WTC11 (cell line): ENCODE data around the gene STEAP1B. TPM values are rescaled to one million over a fixed set of nuclear protein-coding genes. Genes with fewer than 3 reads are reported as not detected.

ENCODE experiments used
- ATAC-seq: fragments of 200-7000 bp; cut with Tn5 transposase; 2 replicates; pipeline ENCODE4 v1.10.0; 2021; ENCODE audit warnings: mild to moderate bottlenecking, moderate library complexity
- CTCF ChIA-PET: fragments of 300-600 bp; sonication (Branson Sonifier 250); formaldehyde crosslinking; loops from one replicate; lab custom pipeline; 2021; ENCODE audit warnings: antibody characterized with exemption; lab: Charles Lee
- POLR2A ChIA-PET: fragments of 350-600 bp; sonication (Branson Sonifier 250); formaldehyde crosslinking; loops from one replicate; lab custom pipeline; 2021; ENCODE audit warnings: antibody characterized with exemption; lab: Charles Lee
- DNase-seq: peaks from one replicate; pipeline ENCODE4 v3.0.0; 2021; ENCODE audit warnings: low spot score
- H3K27ac Mint-ChIP-seq: 2 replicates; pipeline ENCODE4 v1.8.0; 2021; ENCODE audit warnings: mixed read lengths
- H3K27me3 Mint-ChIP-seq: 2 replicates; pipeline ENCODE4 v1.8.0; 2021; ENCODE audit warnings: low read depth, mild to moderate bottlenecking, moderate library complexity, mixed read lengths
- H3K36me3 Mint-ChIP-seq: 2 replicates; pipeline ENCODE4 v1.8.0; 2021; ENCODE audit warnings: mixed read lengths
- H3K4me1 Mint-ChIP-seq: 2 replicates; pipeline ENCODE4 v1.8.0; 2022; ENCODE audit warnings: mixed read lengths
- H3K4me3 Mint-ChIP-seq: 2 replicates; pipeline ENCODE4 v1.8.0; 2021; ENCODE audit warnings: mild to moderate bottlenecking, moderate library complexity, mixed read lengths
- H3K9me3 Mint-ChIP-seq: 2 replicates; pipeline ENCODE4 v1.8.0; 2021; ENCODE audit warnings: mixed read lengths
- CREB1 ChIP-seq: sonication (generic); formaldehyde crosslinking; IDR thresholded peaks from 2 replicates; pipeline ENCODE4 v1.8.0; 2023; ENCODE audit warnings: mild to moderate bottlenecking, missing genetic modification reagents
- E2F5 ChIP-seq: sonication (generic); formaldehyde crosslinking; IDR thresholded peaks from 2 replicates; pipeline ENCODE4 v1.8.1; 2022; ENCODE audit warnings: mild to moderate bottlenecking, moderate library complexity, missing genetic modification reagents
- ESRRA ChIP-seq: sonication (generic); formaldehyde crosslinking; IDR thresholded peaks from 2 replicates; pipeline ENCODE4 v1.8.1; 2022; ENCODE audit warnings: mild to moderate bottlenecking, missing genetic modification reagents, borderline replicate concordance
- ETV6 ChIP-seq: sonication (generic); formaldehyde crosslinking; IDR thresholded peaks from 2 replicates; pipeline ENCODE4 v1.8.1; 2022; ENCODE audit warnings: mild to moderate bottlenecking, missing genetic modification reagents
- FOXK1 ChIP-seq: sonication (generic); formaldehyde crosslinking; IDR thresholded peaks from 2 replicates; pipeline ENCODE4 v1.8.0; 2022; ENCODE audit warnings: mild to moderate bottlenecking, moderate library complexity, missing genetic modification reagents
- GRHL2 ChIP-seq: fragments of 250-450 bp; sonication (Bioruptor Pico); IDR thresholded peaks from 2 replicates; pipeline ENCODE4 v1.8.0; 2022; ENCODE audit warnings: mild to moderate bottlenecking, moderate library complexity; ENCODE audit not compliant: insufficient replicate concordance, severe bottlenecking
- JAZF1 ChIP-seq: fragments of 250-450 bp; sonication (Bioruptor Pico); IDR thresholded peaks from 2 replicates; pipeline ENCODE4 v1.9.0; 2021; ENCODE audit warnings: moderate library complexity, mild to moderate bottlenecking, inconsistent platforms
- JUN ChIP-seq: sonication (generic); formaldehyde crosslinking; IDR thresholded peaks from 2 replicates; pipeline ENCODE4 v1.8.0; 2023; ENCODE audit warnings: mild to moderate bottlenecking, missing genetic modification reagents
- MLX ChIP-seq: sonication (generic); formaldehyde crosslinking; IDR thresholded peaks from 2 replicates; pipeline ENCODE4 v1.8.1; 2023; ENCODE audit warnings: mild to moderate bottlenecking, missing genetic modification reagents, moderate library complexity
- MYBL2 ChIP-seq: sonication (generic); formaldehyde crosslinking; IDR thresholded peaks from 2 replicates; pipeline ENCODE4 v1.8.1; 2023; ENCODE audit warnings: mild to moderate bottlenecking, moderate library complexity, missing genetic modification reagents
- NFE2L1 ChIP-seq: sonication (generic); formaldehyde crosslinking; IDR thresholded peaks from 2 replicates; pipeline ENCODE4 v1.8.1; 2023; ENCODE audit warnings: missing genetic modification reagents
- NR3C1 ChIP-seq: sonication (generic); formaldehyde crosslinking; conservative IDR thresholded peaks from 2 replicates; pipeline ENCODE4 v1.8.1; 2023; ENCODE audit warnings: low read depth, mild to moderate bottlenecking, missing genetic modification reagents
- SMAD3 ChIP-seq: sonication (generic); formaldehyde crosslinking; IDR thresholded peaks from 2 replicates; pipeline ENCODE4 v1.8.0; 2022; ENCODE audit warnings: missing genetic modification reagents, mild to moderate bottlenecking, borderline replicate concordance
- SP1 ChIP-seq: sonication (generic); formaldehyde crosslinking; conservative IDR thresholded peaks from 2 replicates; pipeline ENCODE4 v1.8.1; 2022; ENCODE audit warnings: missing genetic modification reagents
- TCF7 ChIP-seq: sonication (generic); formaldehyde crosslinking; IDR thresholded peaks from 2 replicates; pipeline ENCODE4 v1.8.0; 2022; ENCODE audit warnings: mild to moderate bottlenecking, low read depth, missing genetic modification reagents, moderate library complexity
- ZNF416 ChIP-seq: fragments of 250-450 bp; sonication (Bioruptor Pico); IDR thresholded peaks from 2 replicates; pipeline ENCODE4 v1.9.0; 2021; ENCODE audit warnings: mild to moderate bottlenecking, inconsistent platforms
- total RNA-seq: library from RNA; stranded (reverse); gene quantifications from 3 replicates; pipeline ENCODE4 v1.2.3, GENCODE V29; 2021
- TF ChIP-seq, protein P1 (sequence below): sonication (generic); formaldehyde crosslinking; IDR thresholded peaks from 2 replicates; pipeline ENCODE4 v1.8.0; 2023; ENCODE audit warnings: missing genetic modification reagents
- TF ChIP-seq, protein P2 (sequence below): sonication (generic); formaldehyde crosslinking; IDR thresholded peaks from 2 replicates; pipeline ENCODE4 v1.8.0; 2022; ENCODE audit warnings: mild to moderate bottlenecking, missing genetic modification reagents
- TF ChIP-seq, protein P3 (sequence below): sonication (generic); formaldehyde crosslinking; IDR thresholded peaks from 2 replicates; pipeline ENCODE4 v1.8.1; 2023; ENCODE audit warnings: mild to moderate bottlenecking, moderate library complexity, missing genetic modification reagents
- TF ChIP-seq, protein P4 (sequence below): sonication (generic); formaldehyde crosslinking; IDR thresholded peaks from 2 replicates; pipeline ENCODE4 v1.8.0; 2022; ENCODE audit warnings: missing genetic modification reagents
- TF ChIP-seq, protein P5 (sequence below): fragments of 250-450 bp; sonication (Bioruptor Pico); IDR thresholded peaks from 2 replicates; pipeline ENCODE4 v1.9.0; 2021; ENCODE audit warnings: mild to moderate bottlenecking

STEAP1B gene
- total RNA-seq, 1 experiment from 2014 or later = 5.5 TPM

DNA sequence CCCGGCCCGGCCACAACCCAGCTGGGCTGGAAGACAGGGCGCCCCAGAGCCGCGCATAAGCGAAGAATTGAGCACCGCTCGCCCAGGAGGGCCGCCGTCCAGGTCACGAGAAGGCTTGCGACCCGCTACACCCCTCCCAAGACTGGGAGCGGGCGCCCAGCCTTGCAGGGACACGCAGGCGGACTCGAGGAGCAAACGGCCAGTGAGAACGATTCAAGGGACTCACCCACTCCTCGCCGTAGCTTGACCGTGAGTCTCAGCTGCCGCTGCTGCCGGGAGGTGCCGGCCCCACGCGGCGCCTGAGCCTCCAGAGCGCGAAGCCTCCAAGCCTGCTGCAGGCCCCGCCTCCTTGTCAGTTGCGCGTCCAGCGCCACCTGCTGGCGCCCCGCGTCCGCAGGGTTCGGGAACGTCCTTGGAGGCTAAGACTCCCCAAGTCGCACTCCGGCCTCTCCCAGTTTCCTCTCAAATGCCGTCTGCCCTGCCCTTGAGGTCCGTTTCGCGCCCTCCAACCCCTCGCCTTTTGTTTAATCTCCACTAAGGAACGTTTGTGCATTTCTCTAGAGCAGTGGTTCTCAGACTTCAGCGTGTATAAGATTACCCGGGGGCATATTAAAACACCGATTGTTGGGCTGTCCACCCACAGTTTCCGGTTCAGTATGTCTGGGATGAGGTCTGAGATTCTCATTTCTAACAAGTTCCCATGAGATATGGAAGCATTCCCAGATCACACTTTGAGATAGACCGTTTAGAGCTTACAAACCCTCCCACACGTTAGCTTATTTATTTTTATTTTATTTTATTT is at the start of gene STEAP1B (continued):
- TF ChIP-seq FOXK1 = peak; percentile 81
- TF ChIP-seq ETV6 (CRISPR knock-in tag) = peak; percentile 82
- 0 out of 2 replicates have a peak, but pooled peaks have one; percentile 46 for TF ChIP-seq ZNF416 (CRISPR knock-in tag)
- 0 out of 2 replicates have a peak, but pooled peaks have one; percentile 83 for TF ChIP-seq E2F5 (CRISPR knock-in tag)
- TF ChIP-seq SMAD3 = peak; percentile 68
- TF ChIP-seq, protein P1, sequence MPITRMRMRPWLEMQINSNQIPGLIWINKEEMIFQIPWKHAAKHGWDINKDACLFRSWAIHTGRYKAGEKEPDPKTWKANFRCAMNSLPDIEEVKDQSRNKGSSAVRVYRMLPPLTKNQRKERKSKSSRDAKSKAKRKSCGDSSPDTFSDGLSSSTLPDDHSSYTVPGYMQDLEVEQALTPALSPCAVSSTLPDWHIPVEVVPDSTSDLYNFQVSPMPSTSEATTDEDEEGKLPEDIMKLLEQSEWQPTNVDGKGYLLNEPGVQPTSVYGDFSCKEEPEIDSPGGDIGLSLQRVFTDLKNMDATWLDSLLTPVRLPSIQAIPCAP (CRISPR knock-in tag) = peak; percentile 90
- 0 out of 2 replicates have a peak, but pooled peaks have one; percentile 32 for TF ChIP-seq MLX
- peak; percentile 78 for TF ChIP-seq CREB1 (CRISPR knock-in tag)
- peak; percentile 86 for TF ChIP-seq SP1 (CRISPR knock-in tag)
- TF ChIP-seq TCF7 (CRISPR knock-in tag) = peak; percentile 78; the same call in 1 of the 2 replicates
- TF ChIP-seq JUN (CRISPR knock-in tag) = peak; percentile 79; the same call in 1 of the 2 replicates
- TF ChIP-seq MYBL2 (CRISPR knock-in tag) = peak; percentile 93
- TF ChIP-seq, protein P2, sequence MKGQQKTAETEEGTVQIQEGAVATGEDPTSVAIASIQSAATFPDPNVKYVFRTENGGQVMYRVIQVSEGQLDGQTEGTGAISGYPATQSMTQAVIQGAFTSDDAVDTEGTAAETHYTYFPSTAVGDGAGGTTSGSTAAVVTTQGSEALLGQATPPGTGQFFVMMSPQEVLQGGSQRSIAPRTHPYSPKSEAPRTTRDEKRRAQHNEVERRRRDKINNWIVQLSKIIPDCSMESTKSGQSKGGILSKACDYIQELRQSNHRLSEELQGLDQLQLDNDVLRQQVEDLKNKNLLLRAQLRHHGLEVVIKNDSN (CRISPR knock-in tag) = peak; percentile 71
- TF ChIP-seq NFE2L1 = peak; percentile 85; the same call in 1 of the 2 replicates
- TF ChIP-seq, protein P3, sequence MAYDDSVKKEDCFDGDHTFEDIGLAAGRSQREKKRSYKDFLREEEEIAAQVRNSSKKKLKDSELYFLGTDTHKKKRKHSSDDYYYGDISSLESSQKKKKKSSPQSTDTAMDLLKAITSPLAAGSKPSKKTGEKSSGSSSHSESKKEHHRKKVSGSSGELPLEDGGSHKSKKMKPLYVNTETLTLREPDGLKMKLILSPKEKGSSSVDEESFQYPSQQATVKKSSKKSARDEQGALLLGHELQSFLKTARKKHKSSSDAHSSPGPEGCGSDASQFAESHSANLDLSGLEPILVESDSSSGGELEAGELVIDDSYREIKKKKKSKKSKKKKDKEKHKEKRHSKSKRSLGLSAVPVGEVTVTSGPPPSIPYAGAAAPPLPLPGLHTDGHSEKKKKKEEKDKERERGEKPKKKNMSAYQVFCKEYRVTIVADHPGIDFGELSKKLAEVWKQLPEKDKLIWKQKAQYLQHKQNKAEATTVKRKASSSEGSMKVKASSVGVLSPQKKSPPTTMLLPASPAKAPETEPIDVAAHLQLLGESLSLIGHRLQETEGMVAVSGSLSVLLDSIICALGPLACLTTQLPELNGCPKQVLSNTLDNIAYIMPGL (CRISPR knock-in tag) = peak; percentile 92

GRCh38 chr7:22549051-22549450 is 49.1 kb upstream of the STEAP1B start:
- peaks cover 4% of the 10 kb centered on the region; the same call in 1 of the 2 replicates for H3K27me3 Mint-ChIP-seq
- peak overlapping the region; percentile 83 for H3K4me3 Mint-ChIP-seq
- POLR2A ChIA-PET = interaction anchor here (0.6 to 0.7 kb wide), 2 partner anchors 13 to 126 kb away, joined by 4 read pairs; no protein-coding TSS in a partner anchor
- H3K4me1 Mint-ChIP-seq = peaks cover 19% of the 10 kb centered on the region
- DNase-seq (peak; percentile 41), ATAC-seq (peak; percentile 26)
- peak overlapping the region; percentile 86 for H3K27ac Mint-ChIP-seq
- CTCF ChIA-PET = interaction anchor here (0.7 to 1.2 kb wide), 3 partner anchors 11 to 234 kb away, joined by 3 to 5 read pairs (median 3); no protein-coding TSS in a partner anchor
- H3K36me3 Mint-ChIP-seq = no peaks in the 10 kb centered on the region
- no peaks in the 10 kb centered on the region for H3K9me3 Mint-ChIP-seq
- TF ChIP-seq E2F5 (CRISPR knock-in tag) (no peak), NR3C1 (no peak), GRHL2 (CRISPR knock-in tag) (no peak), JAZF1 (CRISPR knock-in tag) (no peak), ESRRA (CRISPR knock-in tag) (no peak), MYBL2 (CRISPR knock-in tag) (no peak)
- TF ChIP-seq, protein P4, sequence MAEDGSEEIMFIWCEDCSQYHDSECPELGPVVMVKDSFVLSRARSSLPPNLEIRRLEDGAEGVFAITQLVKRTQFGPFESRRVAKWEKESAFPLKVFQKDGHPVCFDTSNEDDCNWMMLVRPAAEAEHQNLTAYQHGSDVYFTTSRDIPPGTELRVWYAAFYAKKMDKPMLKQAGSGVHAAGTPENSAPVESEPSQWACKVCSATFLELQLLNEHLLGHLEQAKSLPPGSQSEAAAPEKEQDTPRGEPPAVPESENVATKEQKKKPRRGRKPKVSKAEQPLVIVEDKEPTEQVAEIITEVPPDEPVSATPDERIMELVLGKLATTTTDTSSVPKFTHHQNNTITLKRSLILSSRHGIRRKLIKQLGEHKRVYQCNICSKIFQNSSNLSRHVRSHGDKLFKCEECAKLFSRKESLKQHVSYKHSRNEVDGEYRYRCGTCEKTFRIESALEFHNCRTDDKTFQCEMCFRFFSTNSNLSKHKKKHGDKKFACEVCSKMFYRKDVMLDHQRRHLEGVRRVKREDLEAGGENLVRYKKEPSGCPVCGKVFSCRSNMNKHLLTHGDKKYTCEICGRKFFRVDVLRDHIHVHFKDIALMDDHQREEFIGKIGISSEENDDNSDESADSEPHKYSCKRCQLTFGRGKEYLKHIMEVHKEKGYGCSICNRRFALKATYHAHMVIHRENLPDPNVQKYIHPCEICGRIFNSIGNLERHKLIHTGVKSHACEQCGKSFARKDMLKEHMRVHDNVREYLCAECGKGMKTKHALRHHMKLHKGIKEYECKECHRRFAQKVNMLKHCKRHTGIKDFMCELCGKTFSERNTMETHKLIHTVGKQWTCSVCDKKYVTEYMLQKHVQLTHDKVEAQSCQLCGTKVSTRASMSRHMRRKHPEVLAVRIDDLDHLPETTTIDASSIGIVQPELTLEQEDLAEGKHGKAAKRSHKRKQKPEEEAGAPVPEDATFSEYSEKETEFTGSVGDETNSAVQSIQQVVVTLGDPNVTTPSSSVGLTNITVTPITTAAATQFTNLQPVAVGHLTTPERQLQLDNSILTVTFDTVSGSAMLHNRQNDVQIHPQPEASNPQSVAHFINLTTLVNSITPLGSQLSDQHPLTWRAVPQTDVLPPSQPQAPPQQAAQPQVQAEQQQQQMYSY = no peak
- TF ChIP-seq, protein P5, sequence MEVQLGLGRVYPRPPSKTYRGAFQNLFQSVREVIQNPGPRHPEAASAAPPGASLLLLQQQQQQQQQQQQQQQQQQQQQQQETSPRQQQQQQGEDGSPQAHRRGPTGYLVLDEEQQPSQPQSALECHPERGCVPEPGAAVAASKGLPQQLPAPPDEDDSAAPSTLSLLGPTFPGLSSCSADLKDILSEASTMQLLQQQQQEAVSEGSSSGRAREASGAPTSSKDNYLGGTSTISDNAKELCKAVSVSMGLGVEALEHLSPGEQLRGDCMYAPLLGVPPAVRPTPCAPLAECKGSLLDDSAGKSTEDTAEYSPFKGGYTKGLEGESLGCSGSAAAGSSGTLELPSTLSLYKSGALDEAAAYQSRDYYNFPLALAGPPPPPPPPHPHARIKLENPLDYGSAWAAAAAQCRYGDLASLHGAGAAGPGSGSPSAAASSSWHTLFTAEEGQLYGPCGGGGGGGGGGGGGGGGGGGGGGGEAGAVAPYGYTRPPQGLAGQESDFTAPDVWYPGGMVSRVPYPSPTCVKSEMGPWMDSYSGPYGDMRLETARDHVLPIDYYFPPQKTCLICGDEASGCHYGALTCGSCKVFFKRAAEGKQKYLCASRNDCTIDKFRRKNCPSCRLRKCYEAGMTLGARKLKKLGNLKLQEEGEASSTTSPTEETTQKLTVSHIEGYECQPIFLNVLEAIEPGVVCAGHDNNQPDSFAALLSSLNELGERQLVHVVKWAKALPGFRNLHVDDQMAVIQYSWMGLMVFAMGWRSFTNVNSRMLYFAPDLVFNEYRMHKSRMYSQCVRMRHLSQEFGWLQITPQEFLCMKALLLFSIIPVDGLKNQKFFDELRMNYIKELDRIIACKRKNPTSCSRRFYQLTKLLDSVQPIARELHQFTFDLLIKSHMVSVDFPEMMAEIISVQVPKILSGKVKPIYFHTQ (CRISPR knock-in tag) = no peak
